ENCODE data around the gene GRAMD4.

The GRAMD4 gene

DNA sequence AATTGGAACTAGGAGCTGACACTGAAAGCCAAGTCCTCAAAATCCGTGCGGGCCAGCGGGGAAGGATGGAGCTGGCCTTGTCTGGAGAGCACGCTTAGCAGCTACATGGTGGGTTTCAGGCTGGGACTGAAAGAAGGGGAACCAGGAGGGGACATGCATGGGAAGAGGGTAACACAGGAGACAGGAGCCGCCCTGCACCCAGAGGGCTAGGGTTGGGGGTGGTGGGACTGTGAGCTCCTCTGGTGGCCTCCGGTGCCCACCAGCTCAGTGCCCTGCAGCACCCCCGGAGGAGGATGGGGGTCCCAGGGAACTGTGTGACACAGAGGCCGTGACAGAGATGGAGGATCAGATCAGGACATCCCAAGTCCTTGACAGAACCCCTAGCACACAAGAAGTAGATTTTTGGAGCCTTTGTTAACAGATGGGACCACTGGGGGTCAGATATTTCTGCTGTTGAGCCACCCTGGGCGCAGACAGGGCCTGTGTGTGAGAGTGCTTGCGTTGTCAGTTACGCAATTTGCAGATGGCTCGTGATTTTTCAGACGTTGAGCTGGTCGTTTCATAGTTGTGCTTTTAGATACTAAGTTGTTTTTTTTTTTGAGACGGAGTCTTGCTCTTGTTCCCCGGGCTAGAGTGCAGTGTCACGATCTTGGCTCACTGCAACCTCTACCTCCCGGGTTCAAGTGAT, 21.3 kb upstream of the GRAMD4 start:
- TF ChIP-seq, protein P1, sequence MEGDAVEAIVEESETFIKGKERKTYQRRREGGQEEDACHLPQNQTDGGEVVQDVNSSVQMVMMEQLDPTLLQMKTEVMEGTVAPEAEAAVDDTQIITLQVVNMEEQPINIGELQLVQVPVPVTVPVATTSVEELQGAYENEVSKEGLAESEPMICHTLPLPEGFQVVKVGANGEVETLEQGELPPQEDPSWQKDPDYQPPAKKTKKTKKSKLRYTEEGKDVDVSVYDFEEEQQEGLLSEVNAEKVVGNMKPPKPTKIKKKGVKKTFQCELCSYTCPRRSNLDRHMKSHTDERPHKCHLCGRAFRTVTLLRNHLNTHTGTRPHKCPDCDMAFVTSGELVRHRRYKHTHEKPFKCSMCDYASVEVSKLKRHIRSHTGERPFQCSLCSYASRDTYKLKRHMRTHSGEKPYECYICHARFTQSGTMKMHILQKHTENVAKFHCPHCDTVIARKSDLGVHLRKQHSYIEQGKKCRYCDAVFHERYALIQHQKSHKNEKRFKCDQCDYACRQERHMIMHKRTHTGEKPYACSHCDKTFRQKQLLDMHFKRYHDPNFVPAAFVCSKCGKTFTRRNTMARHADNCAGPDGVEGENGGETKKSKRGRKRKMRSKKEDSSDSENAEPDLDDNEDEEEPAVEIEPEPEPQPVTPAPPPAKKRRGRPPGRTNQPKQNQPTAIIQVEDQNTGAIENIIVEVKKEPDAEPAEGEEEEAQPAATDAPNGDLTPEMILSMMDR (IDR thresholded peaks at IDR 0.05; ENCODE audit: borderline replicate concordance, insufficient read depth, low read depth, low read length): no peak
- no peak overlapping the region for H3K4me3 ChIP-seq (ENCODE audit: low read depth, low read length)

DNA sequence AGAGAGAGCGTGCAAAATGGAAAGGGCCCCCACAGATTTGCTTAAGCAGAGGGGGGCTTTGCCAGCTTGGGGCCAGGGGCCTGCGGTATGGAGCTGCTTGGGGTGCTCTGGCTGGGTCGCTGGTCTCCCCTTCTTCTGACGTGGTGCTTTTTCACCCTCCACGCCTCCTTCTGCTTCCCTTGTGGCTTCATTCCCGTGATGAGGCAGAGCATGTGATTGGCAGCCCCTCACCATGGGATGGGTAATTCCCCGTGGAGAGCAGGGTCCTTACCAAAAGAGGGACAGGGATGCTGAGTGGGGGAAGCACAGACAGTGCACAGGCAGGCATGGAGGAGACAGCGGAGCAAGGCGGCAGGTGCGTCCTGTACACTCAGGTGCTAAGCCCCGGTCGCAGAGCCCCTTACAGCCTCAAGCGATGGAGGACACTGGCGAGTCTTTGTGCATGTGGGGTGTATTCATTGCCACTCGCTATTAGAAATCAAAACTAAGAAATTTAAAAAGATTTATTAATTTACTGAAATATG, 19.9 kb upstream of the GRAMD4 start:
- TF ChIP-seq, protein P1 (IDR thresholded peaks at IDR 0.05; ENCODE audit: borderline replicate concordance, insufficient read depth, low read depth, low read length): no peak
- no peak overlapping the region for H3K4me3 ChIP-seq (ENCODE audit: low read depth, low read length)

DNA sequence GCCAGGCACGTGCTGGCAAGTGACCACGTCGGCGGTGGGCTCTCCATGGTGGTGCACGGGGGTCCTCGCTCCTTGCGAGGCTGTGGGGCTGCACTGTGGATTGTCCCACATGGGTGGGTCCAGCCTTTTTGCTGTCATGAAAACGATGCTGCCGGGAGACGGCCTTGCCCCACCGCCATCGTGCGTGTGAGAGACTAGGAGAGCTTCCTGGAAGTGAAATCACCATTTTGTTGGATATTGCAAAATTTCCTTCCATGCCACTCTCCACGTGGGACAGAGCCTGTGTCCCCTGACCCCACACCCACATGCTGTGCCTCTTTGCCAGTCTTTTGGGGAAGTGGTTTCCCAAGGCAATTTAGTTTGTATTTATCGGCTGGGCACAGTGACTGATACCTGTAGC, 18.2 kb upstream of the GRAMD4 start:
- no peak overlapping the region for H3K4me3 ChIP-seq (ENCODE audit: low read depth, low read length)
- TF ChIP-seq, protein P1 (IDR thresholded peaks at IDR 0.05; ENCODE audit: borderline replicate concordance, insufficient read depth, low read depth, low read length): no peak

DNA sequence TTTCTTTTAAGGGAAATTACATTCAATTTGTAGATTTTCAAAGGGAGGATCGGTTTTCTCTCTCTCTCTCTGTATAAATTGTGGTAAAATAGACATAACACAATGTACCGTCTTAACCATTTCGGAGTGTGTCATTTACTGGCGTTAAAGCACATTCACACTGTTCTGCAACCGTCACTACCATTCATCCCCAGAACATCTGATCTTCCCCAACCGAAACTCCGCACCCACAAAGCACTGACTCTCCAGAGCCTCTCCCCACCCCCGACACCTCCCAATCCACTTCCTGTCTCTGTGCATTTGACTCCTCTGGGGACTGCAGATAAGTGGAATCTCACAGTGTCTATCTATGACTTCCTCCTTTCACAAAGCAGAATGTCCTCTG, 15.9 kb upstream of the GRAMD4 start:
- no peak overlapping the region for H3K4me3 ChIP-seq (ENCODE audit: low read depth, low read length)
- TF ChIP-seq, protein P1 (IDR thresholded peaks at IDR 0.05; ENCODE audit: borderline replicate concordance, insufficient read depth, low read depth, low read length): no peak

DNA sequence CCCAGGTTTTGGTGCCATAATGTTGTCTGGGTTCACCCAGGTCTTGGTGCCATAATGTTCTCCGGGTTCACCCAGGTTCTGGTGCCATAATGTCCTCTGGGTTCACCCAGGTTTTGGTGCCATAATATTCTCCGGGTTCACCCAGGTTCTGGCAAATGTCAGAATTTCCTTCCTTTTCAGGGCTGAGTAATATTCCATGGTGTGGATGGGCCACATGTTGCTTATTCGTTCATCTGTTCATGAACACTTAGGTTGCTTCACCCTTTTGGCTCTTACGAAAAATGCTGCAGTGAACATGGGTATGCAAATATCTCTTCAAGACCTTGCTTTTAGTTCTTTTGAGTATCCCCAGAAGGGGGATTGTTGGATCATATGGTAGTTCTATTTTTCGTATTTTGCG, 15.1 kb upstream of the GRAMD4 start:
- H3K4me3 ChIP-seq (ENCODE audit: low read depth, low read length): no peak overlapping the region
- TF ChIP-seq, protein P1 (IDR thresholded peaks at IDR 0.05; ENCODE audit: borderline replicate concordance, insufficient read depth, low read depth, low read length): no peak

DNA sequence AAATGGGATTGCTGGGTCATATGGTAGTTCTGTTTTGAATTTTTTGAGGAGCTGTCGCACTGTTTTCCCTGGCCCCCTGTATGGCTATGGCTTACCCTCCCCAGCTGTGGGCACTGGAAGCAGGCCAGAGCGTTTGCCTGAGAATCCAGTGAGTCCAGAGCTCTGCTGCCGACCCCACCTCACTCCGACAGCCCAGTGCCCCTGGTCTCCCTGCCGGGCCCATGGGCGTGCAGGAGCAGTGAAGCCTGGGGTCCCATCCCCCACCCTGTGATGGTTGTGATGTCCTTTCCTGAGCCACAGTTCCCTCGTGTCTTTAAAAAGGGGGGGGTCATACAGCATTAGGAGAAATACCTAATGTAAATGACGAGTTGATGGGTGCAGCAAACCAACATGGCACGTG, 13.3 kb upstream of the GRAMD4 start:
- TF ChIP-seq, protein P1 (IDR thresholded peaks at IDR 0.05; ENCODE audit: borderline replicate concordance, insufficient read depth, low read depth, low read length): no peak

DNA sequence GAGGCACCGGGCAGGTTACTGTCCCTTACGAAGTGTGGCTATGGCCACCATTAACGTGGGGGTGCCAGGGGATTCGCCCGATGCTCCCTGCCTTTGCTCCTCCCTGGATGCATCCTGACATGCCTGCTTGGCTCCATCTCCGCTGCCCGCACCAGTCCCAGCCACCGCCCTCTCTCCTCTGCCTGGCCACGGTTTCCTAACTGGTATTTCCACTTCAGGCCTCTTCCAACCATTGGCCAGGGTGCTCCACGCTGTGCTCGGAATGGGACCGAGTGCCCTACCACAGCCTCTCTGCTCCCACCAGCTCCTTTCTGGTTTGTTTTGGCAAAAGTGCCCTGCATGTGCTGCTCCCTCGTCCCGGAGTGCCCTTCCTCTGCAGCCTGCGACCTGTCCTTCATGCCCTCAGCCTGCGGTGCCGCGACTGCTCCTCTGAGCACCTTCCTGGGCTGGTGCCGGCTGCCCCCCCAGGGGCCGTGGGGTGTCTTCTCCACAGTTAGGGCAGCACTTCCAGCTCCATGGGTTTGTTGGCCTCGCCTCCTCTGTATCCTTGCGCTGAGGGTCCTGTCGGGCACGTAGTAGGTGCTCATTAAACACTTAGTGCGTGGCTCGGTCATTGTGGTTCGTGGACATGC, 12.6 kb upstream of the GRAMD4 start:
- no peak overlapping the region for H3K4me3 ChIP-seq (ENCODE audit: low read depth, low read length)
- TF ChIP-seq, protein P1 (IDR thresholded peaks at IDR 0.05; ENCODE audit: borderline replicate concordance, insufficient read depth, low read depth, low read length): no peak

More for the DNA sequence above, 13.3 kb upstream of the GRAMD4 start:
- no peak overlapping the region for H3K4me3 ChIP-seq (ENCODE audit: low read depth, low read length)

Data from GM12875 (cell line).